ENCODE results near the gene RB1. TPM values are rescaled to one million over a fixed set of nuclear protein-coding genes. Genes with fewer than 3 reads are reported as not detected.

RB1 gene
- total RNA-seq, 2 donors from 2014 or later: 18.7 to 20.1 TPM

DNA sequence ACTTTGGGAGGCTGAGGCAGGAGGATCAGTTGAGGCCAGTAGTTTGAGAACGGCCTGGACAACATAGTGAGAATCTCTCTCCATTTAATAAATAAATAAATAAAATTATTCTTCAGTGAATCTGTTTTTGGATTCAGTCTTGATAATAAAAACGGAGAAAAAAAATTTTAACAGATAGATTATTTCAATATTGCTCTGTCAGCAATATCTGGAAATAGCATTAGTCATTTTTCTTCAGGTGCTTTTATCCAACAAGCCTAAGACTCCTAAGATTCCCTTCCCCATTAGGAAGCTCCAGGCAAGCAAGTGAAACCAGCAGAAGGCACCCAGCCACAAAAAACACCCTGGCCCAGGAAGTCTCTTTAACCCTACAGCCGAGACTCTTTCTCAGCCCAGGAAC is 130.6 kb downstream of the RB1 start:
- no peak for DNase-seq
- no peak overlapping the region for H3K27ac ChIP-seq (ENCODE audit: low read depth, low read length)
- no peak overlapping the region for H3K9ac ChIP-seq (ENCODE audit: extremely low read depth, low read length, poor library complexity, severe bottlenecking)
- H3K4me1 ChIP-seq (ENCODE audit: control insufficient read depth, insufficient read depth, low read length): peaks cover 4% of the 10 kb centered on the region
- peaks cover 5% of the 10 kb centered on the region for H3K4me1 Mint-ChIP-seq
- no peaks in the 10 kb centered on the region for H3K27me3 ChIP-seq (ENCODE audit: control insufficient read depth, insufficient read depth, low read length, poor library complexity, severe bottlenecking)
- no peaks in the 10 kb centered on the region for H3K36me3 Mint-ChIP-seq (ENCODE audit: low read depth)
- H3K9me3 ChIP-seq (ENCODE audit: control insufficient read depth, low read length): no peaks in the 10 kb centered on the region
- H3K4me3 ChIP-seq (ENCODE audit: low read length): no peak overlapping the region
- TF ChIP-seq, protein P1, sequence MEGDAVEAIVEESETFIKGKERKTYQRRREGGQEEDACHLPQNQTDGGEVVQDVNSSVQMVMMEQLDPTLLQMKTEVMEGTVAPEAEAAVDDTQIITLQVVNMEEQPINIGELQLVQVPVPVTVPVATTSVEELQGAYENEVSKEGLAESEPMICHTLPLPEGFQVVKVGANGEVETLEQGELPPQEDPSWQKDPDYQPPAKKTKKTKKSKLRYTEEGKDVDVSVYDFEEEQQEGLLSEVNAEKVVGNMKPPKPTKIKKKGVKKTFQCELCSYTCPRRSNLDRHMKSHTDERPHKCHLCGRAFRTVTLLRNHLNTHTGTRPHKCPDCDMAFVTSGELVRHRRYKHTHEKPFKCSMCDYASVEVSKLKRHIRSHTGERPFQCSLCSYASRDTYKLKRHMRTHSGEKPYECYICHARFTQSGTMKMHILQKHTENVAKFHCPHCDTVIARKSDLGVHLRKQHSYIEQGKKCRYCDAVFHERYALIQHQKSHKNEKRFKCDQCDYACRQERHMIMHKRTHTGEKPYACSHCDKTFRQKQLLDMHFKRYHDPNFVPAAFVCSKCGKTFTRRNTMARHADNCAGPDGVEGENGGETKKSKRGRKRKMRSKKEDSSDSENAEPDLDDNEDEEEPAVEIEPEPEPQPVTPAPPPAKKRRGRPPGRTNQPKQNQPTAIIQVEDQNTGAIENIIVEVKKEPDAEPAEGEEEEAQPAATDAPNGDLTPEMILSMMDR (conservative IDR thresholded peaks at IDR 0.05): no peak
- no peak overlapping the region for H3K4me3 Mint-ChIP-seq
- no peaks in the 10 kb centered on the region for H3K27me3 Mint-ChIP-seq (ENCODE audit: insufficient read depth)
- no peak overlapping the region for H3K27ac Mint-ChIP-seq
- WGBS, 2 experiments (ENCODE audit: insufficient coverage in 1 of 2, insufficient read length in 1 of 2): 97 to 100% methylated on average over 1 to 2 of the region's 3 CpGs
- no peaks in the 10 kb centered on the region for H3K9me3 Mint-ChIP-seq
- H3K36me3 ChIP-seq (ENCODE audit: control insufficient read depth, insufficient read depth, low read length): no peaks in the 10 kb centered on the region

DNA sequence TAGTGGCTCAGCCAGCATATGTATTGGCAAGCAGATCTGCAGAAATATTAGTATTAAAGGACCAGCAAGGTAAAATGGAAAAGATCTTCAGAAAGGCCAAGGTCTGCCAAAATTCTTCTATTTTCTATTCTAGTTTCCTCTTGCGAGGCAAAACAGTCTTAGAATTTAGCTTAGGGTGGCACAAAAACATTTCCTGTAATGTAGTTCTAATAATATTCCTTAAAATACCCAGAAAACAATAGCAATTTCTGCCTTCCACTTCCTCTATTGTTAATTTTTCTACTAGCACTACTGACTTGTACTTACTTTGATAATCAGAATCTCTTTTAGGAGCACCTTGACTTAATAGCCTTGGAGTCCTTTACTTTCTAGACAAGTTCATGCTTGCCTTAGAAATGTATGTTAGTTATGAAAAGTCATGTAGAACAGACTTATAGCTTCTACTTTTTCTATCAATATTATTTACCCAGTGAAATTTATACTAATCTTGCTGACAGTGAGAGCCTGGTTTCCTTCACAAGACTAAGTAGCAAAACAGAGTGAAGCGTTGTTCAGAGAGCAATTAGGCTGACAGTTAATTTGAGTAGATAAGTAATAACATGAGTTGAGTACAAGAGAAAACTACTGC is 133.2 kb downstream of the RB1 start:
- Mint-ChIP-seq H3K27me3 (ENCODE audit: insufficient read depth) (no peaks in the 10 kb centered on the region), H3K36me3 (ENCODE audit: low read depth) (no peaks in the 10 kb centered on the region), H3K4me1 (peaks cover 5% of the 10 kb centered on the region), H3K9me3 (no peaks in the 10 kb centered on the region), H3K27ac (no peak overlapping the region), H3K4me3 (no peak overlapping the region)
- DNase-seq: no peak
- H3K4me1 ChIP-seq (ENCODE audit: control insufficient read depth, insufficient read depth, low read length): peaks cover 4% of the 10 kb centered on the region
- H3K9me3 ChIP-seq (ENCODE audit: control insufficient read depth, low read length): no peaks in the 10 kb centered on the region
- 100% methylated on average over 2 of the region's 2 CpGs; no CpG with 5 or more reads in 1 of the 2 experiments for WGBS, 2 experiments (ENCODE audit: insufficient coverage in 1 of 2, insufficient read length in 1 of 2)
- H3K4me3 ChIP-seq (ENCODE audit: low read length): no peak overlapping the region
- H3K36me3 ChIP-seq (ENCODE audit: control insufficient read depth, insufficient read depth, low read length): no peaks in the 10 kb centered on the region
- TF ChIP-seq, protein P1 (conservative IDR thresholded peaks at IDR 0.05): no peak
- H3K9ac ChIP-seq (ENCODE audit: extremely low read depth, low read length, poor library complexity, severe bottlenecking): no peak overlapping the region
- no peaks in the 10 kb centered on the region for H3K27me3 ChIP-seq (ENCODE audit: control insufficient read depth, insufficient read depth, low read length, poor library complexity, severe bottlenecking)
- no peak overlapping the region for H3K27ac ChIP-seq (ENCODE audit: low read depth, low read length)

DNA sequence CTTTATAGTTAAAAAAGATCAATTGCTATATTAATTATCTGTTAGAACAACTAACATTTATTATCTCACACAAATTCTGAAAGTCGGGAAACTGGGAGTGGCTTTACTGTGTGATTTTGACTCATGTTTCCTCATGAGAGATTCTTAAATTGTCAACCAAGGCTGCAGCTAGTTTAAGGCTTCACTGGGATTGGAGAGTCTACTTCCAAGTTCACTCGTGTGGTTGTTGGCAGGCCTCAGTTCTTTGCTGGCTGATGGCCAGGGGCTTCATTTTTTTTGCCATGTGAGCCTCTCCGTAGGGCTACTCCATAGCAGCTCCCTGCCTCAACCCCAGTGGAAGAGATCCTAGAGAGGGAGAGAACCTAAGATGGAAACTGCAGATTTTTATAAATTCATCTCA is 133.8 kb downstream of the RB1 start:
- H3K36me3 ChIP-seq (ENCODE audit: control insufficient read depth, insufficient read depth, low read length): no peaks in the 10 kb centered on the region
- Mint-ChIP-seq H3K27ac (no peak overlapping the region), H3K4me3 (no peak overlapping the region), H3K36me3 (ENCODE audit: low read depth) (no peaks in the 10 kb centered on the region), H3K4me1 (peaks cover under 1% of the 10 kb centered on the region), H3K9me3 (no peaks in the 10 kb centered on the region), H3K27me3 (ENCODE audit: insufficient read depth) (no peaks in the 10 kb centered on the region)
- H3K27ac ChIP-seq (ENCODE audit: low read depth, low read length): no peak overlapping the region
- no peak overlapping the region for H3K4me3 ChIP-seq (ENCODE audit: low read length)
- WGBS, 2 experiments (ENCODE audit: insufficient coverage in 1 of 2, insufficient read length in 1 of 2): 94 to 100% methylated on average over 1 to 3 of the region's 3 CpGs
- H3K4me1 ChIP-seq (ENCODE audit: control insufficient read depth, insufficient read depth, low read length): no peaks in the 10 kb centered on the region
- no peak for DNase-seq
- H3K9ac ChIP-seq (ENCODE audit: extremely low read depth, low read length, poor library complexity, severe bottlenecking): no peak overlapping the region
- no peaks in the 10 kb centered on the region for H3K9me3 ChIP-seq (ENCODE audit: control insufficient read depth, low read length)
- no peaks in the 10 kb centered on the region for H3K27me3 ChIP-seq (ENCODE audit: control insufficient read depth, insufficient read depth, low read length, poor library complexity, severe bottlenecking)
- TF ChIP-seq, protein P1 (conservative IDR thresholded peaks at IDR 0.05): no peak
